DMS153 treated with DMSO at 0.1 percent for 48 hours (cell line): ENCODE measurements around the gene BRCC3.

Experiments used
- DNase-seq: peaks from one replicate; lab custom pipeline; 2025; ENCODE audit not compliant: unreplicated experiment; lab: John Stamatoyannopoulos, UW

Gene BRCC3

DNA sequence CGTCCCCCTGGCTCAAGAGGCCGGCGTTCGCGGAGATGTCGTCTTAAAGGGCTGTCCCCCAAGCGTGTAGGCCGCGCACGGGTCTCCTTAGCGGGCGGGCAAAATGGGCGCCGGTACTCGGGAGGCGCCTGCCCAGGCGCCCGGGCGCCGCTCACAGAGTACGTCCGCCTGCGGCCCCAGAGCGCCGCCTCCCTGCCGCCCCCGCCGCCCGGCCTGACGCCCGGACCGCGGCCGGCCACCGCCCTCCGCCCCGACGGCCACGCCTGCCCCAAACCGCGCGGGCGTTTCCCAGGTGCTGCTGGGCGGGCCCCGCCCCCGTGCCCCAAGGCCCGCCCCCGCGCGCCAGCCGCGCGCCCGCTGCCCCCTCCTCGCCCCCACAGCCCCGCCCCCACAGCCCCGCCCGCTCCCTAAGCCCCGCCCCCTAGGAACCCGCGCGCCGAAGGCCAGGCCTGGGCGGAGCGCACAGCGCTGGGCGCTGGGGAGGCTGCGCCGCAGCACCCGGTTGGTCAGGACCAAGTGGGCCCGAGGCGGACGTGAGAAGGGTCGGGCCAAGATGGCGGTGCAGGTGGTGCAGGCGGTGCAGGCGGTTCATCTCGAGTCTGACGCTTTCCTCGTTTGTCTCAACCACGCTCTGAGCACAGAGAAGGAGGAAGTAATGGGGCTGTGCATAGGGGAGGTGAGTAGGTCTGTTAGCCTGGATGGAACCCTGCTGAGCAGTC is at the start of gene BRCC3, which contains the start of the genes CMC4 and MTCP1:
Gene BRCC3 (plus strand): TSS at position 534 of the 719 bp plus-strand sequence. CDS start 20 bp downstream, at position 554.
Gene CMC4 (minus strand): TSS at position 162 of the 719 bp plus-strand sequence. CDS start 7,113 bp downstream, outside the sequence.
Gene MTCP1 (minus strand): TSS at position 162 of the 719 bp plus-strand sequence. CDS start 5,126 bp downstream, outside the sequence.
- DNase-seq: peak; percentile 93

DNA sequence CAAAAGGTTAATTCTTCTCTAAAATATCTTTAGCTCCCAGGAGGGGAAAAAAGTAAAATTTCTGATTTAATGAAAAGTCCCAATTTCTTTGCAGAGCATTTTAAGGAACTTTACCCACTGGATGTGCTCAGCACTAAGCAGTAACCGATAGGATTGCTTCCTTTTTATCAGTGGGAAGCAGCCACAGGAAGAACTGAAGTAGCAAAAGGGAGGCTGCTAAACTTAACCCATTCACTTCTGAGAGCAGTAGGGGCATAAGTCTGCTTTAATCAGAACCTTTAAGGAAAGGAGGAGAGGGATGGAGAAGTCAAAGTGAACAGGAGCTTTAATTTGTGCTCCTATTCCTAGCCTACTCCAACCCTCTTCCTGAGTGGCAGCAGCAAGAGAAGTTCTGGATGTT is 48.7 kb upstream of the BRCC3 start, which contains the start of gene F8:
Gene F8 (minus strand): TSS at position 139 of the 400 bp plus-strand sequence. CDS start 171 bp downstream, outside the sequence.
- no peak for DNase-seq

DNA sequence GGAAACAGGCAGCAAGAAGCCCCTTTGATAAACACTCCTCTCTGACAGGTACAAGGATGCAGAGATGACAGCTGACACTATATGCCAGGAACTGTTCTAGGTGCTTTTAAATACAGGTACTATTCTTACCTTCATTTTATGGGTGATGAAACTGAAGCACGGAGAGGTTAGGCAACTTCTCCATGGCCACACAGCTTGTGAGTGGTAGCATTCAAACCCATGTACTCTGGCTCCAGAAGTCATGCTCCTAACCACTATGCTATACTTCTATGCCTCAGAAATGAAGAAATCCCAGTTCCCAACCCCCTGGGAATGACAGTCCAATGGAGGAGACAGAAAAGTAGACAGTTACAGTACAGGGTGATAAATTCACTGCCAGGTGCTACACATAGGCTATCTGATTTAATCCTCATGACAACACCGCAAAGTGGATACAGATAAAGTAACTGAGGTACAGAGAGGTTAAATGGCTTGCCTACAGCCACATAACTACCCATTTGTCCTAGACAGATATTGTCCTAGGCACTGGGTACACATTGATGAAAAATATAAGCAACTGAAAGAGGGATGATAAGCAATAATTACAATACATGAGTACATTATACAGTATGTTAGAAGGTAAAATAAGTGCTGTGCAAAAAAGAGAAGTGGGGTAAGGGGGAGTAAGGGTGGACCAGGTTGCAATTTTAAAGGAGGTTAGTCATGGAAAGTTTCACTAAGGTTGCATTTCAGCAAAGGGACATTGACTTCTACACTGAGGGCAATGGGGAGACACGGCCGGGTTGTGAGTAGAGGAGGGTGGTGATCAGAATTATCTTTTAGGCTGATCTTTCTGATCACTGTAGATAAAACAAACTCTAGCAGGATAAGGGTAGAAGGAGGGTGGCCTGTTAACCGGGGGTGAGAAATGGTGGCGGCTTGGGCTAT is 47.1 kb upstream of the BRCC3 start:
- DNase-seq: no peak

DNA sequence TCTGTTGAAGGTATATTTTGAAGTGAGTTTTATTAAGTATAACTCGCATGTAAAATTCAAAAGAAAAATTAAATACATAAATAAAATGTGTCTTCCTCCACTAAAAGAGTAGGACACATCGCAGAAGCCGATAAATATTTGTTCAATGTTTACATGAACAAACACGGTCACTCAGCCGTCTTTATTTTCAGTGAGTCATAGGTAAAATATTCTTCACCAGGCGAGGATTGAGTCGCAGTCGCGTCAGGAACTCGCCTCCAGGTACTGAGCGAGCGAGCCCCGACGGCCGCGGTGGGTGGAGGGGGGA is 44.9 kb upstream of the BRCC3 start:
- no peak for DNase-seq

DNA sequence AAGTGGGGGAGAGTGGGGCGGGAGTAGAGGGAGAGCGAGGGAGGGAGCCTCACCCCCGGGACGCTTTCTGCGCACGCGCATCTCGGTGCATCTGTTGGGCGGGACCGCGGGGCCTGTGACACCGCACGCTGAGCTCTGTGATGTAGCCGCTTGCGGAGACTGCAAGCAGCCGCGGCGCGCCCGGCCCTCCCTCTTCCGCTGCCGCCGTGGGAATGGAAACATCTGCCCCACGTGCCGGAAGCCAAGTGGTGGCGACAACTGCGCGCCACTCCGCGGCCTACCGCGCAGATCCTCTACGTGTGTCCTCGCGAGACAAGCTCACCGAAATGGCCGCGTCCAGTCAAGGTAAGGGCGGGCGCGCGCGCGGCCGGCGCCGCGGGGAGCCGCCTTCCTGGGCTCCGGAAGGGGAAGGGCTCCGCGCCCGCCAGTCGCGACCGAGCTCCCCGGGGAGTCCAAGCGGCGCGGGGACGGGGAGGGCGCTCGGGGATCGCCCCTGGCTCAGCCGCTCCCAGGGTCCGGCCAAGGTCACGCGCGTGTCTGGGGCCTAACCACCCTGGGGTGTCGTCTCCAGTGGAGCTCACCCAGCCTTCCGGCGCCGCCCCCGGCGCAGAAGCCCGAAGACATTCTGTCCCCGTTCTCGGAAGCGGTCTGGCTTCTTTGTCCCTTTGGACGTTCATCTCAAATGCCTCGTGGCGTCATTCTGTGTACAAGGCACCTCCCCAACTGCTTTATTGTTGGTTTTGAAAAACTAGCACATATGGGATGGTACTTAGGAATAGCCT is 44.4 kb upstream of the BRCC3 start, which contains the start of gene FUNDC2:
Gene FUNDC2 (plus strand): TSS at position 118 of the 782 bp plus-strand sequence. CDS start 95 bp downstream, at position 213.
- peak; percentile 94 for DNase-seq

DNA sequence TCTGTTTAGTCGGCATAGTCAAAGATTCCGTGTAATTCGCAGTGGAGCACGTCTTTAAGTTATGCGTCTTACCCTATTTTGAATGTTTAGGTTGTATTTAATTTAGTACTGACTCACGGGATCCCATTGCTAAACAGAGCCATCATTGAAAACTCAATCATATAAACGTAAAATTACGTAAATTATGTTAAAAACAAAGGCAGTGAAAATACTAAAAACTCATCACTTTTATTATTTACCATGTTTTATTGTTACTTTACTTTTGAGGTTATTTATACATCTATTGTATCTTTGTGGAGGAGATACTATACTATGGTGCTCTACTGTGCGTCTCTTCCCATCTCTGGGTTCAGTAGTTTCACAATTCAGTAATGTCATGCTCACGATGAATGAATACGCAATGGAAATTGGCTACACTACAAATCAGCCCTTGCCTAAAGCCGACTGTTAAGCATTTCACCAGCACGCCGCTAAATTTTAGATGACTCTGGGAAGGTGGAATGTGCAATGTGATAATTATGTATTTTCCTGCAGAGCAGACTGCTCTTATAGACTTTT is 43.7 kb upstream of the BRCC3 start:
- peak; percentile 21 for DNase-seq

DNA sequence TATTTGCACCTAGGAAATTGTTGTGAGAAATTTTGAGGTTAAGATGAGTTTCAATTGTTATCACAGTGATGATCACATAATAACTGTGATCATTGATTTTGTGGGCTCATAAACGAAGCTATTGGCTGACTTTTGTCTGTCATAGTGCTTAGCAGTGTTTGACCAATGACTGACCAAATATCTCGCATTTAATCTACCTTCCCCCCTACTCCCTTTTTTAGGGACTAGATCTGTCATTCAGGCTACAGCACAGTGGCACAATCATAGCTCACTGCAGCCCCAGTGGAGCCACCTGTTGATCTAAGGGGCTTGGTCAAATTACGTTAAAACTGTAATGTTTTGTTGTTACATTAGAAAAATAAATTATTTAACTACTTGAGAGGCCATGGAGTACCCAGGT is 43.2 kb upstream of the BRCC3 start:
- no peak for DNase-seq

DNA sequence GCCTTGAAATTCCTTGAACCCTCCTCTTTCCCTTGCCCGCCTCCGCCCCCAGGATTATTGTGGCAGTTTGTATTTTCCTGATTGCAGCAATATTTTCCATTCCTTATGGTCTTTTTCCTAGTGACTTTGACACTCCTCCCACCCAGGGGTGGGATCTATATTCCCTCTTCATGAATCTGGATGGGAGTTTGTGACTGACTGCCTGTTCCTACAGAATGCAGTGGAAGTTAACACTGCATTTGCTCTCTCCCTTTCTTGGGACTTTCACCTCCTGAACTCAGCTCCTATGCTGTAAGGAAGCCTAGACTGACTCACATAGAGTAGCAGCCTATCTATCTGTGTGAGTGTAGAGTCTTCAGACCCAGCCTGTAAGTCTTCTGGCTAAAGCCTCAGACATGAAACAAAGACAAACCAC is 42.4 kb upstream of the BRCC3 start:
- no peak for DNase-seq

DNA sequence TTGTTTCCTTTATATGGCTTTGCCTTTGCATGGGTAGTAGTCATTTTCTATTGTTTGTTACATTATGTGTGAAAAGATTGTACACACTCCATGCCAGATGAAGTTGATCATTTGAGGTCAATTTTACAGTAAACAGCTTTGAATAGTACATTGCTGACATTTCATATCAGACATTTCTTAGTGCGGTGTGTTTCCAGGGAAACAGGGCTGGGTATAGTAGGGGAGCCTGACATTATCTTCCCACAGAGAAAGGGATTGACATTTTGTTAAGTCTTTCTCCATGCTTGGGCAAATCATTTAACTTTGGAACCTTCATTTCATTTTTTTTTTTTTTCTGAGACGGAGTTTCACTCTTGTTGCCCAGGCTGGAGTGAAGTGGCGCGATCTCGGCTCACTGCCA is 39.7 kb upstream of the BRCC3 start:
- no peak for DNase-seq

DNA sequence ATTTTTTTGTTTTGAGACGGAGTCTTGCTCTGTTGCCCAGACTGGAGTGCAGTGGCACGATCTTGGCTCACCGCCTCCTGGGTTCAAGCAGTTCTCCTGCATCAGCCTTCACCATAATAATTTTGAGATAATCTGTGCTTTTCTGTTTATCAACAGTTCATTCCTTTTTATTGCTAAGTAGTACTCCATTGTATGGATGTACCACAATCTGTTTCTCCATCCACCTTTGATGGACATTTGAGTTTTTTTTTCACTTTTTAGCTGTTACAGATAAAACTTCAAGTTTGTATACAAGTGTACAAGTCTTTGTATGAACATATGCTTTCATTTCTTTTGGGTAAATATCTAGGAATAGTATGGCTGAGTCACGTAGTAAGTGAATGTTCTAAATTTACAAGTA is 35.6 kb upstream of the BRCC3 start:
- DNase-seq: no peak

DNA sequence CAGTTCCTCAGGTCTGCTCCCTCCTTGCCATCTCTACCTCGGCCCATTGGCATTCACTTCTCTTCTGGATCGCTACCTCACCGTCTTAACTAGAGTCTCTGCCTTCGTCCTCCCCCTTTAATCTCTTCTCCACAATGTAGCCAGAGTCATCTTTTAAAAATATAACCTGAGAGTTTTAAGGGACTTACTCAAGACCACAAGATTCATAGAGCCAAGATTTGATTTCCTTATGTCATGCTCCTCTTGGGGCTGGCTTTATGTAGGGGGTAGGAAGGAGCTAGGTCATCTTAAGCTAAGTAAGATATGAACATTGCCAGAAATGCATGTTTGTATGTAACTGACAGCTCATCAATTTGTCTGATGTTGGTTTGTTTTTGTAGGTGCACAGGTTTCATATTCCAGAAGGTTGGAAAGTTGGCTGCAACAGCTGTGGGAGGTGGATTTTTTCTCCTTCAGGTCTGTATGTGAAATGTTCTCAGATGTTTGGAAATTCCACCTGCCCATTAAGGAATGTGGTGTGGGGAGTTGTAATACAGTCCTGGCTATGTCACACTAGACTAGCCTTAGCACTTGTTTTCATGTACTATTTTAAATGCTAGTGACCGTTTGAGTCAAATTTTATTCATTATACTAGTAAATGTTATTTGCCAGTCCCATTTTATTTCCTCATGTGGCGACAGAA is 25.0 kb upstream of the BRCC3 start:
- no peak for DNase-seq

DNA sequence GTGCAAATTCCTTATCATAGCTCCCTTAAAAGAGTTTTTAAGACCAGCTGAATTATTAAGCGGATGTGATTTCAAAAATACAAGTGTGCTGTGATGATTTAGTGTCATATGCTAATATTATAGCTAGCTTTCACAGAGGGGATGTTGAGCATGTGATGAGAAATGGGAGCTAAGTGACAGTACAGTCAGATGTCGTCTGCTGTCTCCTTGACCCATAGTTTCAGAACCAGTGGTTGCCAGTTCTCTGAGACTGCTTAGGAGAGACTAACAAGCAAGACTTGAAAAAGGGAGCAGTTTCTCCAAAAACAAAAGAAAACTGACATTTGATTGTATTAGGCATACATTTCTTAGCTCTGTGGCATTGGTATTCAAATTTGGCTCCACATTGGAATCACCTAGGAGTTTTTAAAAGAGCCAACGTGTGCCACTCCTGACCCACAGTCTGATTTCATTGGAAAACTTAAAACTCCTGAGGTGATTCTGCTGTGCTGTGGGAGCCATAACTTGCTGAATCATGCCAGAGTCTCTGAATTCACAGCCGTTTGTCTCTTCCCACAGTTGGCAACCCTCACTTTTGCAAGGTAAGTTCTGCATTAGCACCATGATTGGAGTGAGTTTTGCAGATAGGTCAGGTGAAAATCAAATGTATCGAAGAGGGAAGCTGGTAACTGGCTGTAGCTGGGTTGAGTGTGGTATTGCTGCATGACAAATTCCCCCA is 24.3 kb upstream of the BRCC3 start:
- DNase-seq: no peak

DNA sequence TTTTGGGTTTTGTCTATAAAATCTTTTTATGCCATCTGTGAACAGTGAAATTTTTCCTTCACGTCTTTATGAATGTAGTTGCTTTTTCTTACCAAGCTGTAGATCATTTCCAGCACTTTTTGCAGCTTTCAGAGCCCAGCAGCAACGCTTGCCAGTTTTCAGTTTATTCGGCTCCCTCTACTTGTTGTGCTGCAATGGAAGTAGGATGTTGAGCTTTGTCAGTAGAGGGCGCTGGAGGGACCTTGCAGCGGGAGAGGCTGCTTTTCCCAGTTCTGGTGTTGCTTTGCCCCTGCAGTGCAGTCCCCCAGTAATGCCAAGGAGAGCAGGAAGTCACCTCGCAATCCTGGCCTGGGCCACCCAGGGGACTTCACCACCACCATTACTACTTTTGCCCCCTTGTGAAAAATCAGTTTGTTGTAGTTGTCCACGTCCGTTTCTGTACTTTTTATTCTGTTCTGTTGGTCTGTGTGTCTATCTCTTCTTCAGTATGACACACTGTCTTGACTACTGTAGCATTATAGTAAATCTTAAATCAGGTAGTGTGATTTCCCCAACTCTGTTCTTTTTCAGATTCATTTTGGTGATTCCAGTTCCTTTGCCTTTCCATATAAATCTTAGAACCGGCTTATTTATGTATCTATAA is 22.2 kb upstream of the BRCC3 start:
- peak; percentile 4 for DNase-seq

DNA sequence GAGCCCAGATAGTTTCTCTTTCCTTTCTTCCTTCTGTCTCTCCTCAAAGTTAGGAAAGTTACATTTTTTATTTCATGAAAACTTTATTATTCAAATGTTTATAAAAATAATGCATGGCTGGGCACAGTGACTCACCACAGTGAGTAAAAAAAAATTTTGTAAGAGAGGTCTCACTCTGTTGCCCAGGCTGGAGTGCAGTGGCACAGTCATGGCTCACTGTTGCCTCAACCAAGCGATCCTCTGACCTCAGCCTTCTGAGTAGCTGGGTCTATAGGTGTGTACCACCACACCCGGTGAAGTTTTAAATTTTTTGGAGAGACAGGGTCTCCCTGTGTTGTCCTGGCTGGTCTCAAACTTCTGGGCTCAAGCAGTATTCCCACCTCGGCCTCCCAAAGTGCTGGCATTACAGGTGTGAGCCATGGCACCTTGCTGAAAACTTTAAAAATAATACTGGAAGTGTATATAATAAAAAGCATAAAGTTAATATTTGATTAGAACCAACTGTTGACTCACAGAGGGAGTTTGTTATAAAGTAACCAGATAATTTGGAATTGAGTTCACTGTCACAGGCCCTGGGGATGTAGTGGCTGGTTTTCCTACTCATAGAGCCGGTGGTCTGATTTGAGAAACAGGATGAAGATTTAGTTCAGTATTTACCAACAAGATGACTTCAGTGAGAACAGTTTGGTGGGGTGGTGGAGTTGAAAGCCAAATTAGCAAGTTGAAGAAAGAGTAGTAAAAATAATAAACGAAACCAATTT is 18.4 kb upstream of the BRCC3 start:
- no peak for DNase-seq

DNA sequence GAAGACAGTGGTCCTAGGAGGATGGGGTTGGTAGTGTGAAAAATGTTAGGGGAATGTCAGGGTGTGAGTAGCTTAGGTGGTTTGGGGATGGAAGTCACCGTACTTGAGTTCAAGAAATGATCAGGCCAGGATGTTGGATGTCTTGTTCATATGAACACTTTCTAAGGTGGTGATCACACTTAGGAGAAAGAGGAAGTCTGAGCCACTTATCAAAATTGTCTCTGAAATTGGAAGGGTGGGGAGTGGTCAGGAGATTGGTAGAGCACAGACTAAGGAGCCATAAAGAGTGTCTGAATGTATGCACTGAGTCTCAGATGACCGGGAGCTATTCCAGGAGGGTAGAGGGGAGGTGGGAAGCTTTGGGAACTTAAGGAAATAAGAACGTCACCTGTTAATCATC is 17.7 kb upstream of the BRCC3 start:
- no peak for DNase-seq

DNA sequence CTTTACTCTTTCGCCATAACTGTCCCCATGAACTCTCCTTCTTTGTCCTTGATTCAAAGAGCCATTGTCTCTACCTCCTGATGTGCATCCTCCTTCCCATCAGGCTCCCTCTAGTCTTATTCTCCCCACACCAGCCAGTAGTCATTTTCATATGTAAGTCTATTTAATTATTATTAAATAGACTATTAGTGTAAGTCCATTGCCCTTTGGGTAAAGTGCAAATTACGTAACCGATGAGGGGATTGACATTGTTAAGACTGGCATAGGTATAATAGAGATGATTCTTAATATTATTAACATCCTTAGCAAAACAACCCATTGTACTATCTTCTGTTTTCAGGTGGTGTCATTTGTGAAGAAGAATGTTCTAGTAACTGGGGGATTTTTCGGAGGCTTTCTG is 17.1 kb upstream of the BRCC3 start:
- no peak for DNase-seq

DNA sequence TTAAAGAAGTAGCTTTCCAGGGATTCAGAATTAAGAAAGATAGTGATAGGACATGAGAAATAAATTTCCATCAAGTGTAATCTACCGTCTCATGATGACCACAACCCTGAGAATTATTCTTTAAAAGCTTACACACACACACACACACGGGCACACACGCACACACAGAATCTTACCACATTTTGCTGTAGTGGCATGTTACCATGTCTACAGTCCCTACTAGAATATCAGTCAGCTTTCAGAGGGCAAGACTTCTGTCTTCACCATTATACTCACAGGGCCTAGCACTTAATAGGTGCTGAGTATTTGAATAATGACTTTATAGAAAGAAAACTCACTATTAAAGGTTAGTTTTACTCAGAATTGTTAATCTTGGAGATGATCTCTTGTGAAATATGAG is 15.8 kb upstream of the BRCC3 start:
- DNase-seq: no peak

DNA sequence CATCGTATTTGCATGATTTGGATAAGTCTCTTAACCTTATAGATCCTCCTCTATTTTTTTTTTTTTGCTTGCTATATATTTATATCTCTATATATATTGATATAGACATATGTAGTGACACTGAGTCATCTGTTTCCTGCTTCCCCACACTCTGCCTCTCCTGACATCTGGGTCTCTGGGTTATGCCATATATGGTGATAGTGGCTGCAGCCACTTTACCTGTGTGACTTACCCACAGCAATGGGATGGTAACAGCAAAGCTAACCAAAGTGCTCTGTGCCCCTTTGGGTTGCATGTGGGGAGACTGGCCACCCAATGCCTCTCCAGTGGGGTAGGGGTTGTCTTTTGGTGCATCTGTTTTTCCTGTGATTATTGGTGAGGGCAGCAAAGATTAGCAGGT is 14.8 kb upstream of the BRCC3 start:
- DNase-seq: no peak
